Stimulated activated CD8-positive, alpha-beta memory T cell treated with anti-CD3 and anti-CD28 coated beads, Interleukin-4, amount 100 ng/mL, for 1 hour (primary cell): ENCODE data around the gene HEPACAM.

ENCODE experiments used
- DNase-seq, 2 donors: peaks; one replicate each; pipeline ENCODE4 v3.0.0-alpha.2; 2020; ENCODE audit warnings: low read depth in 2 of 2, low spot score in 1 of 2

HEPACAM gene

DNA sequence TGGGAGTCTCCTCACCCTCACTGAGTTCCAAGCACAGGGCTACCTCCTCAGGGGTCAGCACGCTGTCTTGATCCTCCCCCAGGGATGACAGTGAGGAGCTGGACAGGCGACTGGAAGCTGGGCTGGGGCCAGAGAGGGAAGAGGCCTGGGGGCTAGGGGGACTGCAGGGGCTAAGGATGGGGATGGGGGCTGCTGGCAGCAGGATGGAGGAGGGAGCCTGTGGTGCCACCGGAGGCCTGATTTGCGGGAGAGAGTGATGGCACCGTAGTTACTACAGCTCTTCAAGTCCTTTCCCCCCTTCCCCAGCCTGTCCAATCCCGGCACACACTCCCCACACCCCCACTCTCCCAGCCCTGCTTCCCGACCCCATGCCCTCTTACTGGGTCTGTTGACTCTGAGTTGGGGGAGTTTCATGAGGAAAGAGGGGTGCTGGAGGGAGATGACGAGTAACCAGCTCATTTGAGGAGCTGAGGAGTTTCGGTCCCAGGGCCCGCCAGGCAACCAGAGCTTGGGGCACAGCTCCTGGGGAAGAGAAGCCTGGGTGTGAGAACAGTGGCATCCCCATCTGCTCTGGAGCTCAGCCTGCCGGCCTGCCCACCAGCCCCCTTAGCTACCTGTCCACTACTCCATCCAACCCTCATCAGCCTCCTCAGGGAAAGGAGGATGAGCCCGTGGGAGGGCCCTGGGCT, 48.7 kb downstream of the HEPACAM start:
- DNase-seq, result no peak

DNA sequence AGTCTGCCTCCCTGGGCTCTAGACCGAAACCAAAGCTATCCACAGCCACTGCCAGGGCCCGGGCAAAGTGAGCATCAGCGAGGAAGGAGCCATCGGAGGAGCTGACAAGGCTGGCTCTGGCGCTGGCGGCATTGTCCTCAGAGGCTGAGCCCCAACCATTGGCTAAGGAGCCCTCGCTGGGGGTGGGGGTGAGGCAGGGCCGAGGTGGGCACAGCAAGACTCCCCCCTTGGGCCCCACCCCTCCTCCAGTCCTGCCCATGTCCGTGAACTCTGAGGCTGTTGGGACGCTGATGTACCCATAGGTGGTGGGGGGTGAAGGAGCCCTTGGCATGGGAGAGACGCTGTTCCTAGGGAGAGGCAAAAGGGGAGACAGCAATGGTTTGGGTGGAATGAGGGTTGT, 49.4 kb downstream of the HEPACAM start:
- no peak for DNase-seq

DNA sequence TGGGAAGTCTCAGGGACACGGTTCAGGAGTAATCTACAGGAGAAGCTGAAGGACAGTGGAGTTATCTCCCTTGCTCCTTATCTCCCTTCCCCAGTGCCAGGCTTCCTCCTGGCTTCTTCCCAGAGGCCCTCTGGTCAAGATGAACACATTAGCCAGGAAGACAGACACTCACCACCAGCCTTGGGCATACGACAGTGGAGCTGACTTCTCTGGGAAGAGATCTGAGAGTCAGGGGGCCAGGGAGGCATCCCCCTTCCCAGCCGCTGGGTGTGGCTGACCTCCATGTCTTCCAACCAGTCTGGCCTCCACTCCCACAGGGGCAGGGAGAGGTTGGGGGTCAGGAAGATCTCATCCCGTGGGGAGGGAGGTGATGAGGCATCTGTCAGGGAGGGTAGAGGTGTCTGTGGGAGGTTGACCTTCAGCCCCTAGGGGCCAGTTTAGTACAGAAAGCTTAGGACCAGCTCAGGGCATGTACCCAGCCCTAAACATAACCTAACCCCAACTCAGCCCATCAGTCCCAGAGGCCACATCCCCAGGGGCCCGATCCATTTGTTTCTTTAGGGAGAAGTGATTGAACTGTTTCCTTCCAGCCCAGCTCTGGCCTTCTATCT, 50.9 kb downstream of the HEPACAM start:
- no peak for DNase-seq

DNA sequence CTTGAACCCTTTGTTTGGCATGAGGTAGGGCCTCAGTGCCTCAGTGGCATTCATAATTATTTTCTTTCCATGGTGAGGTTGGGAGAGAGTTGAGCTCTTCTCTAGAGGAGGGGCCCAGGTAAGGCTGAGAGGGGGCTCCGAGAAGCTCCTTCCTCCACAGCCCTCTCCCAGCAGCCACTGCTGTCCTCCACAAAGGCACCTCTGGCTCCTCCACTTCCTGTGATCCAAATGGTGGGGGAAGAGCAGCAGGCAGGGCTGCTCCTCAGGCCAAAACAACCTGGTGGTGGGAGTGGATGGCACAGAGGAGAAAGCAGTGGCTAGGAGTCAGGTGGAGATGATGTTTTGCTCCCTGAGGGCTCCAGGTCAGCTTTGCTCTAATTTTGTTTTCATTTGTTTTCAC, 51.5 kb downstream of the HEPACAM start:
- no peak for DNase-seq

DNA sequence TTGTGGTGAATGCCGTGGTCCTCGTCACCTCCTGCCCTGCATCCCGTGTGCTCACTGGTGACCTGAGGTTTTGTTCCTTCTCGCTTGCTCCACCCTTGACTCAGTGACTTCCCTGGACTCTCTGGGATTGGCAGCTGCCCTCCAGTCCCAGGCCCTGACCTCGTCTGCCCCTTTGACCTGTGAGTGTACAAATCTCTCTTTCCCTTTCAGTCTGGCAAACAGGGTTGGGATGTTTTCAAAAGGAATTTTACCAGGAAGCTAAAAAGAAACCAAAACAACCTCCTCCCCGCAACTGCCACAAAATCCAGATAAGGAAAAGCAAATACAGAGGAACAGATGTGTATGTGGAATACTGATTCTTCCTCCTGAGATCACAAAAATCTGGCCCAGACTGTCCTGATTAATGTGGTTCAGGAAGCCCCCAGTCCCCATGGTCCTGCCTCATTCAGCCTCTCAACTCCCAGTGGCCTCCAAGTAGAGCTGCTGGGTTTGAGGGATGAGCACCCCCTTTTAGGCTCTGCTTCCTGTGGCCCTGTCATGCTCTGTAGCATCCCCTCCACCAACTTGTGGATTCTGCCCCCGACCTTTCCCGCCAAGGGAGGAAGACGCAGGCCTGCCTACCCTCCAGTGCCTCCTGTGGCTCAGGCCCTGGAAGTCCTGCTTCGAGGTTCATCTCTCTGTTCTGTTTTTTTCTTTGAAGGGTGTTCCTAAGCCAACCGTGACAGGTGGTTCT, 53.3 kb downstream of the HEPACAM start:
- no peak for DNase-seq

DNA sequence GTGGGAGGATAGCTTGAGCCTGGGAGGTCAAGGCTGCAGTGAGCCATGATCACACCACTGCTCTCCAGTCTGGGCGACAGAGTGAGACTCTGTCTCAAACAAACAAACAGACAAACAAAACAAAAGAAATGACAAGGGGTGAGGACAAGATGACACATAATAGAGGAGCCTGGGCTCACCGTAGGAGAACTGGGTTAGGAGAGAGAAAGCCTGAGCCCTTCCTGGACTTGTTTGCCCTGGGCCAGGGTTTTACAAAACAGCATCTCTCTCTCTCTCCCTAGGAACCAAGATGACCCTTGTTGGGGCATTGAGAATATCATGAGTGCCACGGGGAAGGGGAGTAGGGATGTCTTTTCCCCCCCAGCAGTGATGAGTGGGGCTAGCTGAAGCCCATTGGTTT, 54.9 kb downstream of the HEPACAM start:
- DNase-seq, result no peak

DNA sequence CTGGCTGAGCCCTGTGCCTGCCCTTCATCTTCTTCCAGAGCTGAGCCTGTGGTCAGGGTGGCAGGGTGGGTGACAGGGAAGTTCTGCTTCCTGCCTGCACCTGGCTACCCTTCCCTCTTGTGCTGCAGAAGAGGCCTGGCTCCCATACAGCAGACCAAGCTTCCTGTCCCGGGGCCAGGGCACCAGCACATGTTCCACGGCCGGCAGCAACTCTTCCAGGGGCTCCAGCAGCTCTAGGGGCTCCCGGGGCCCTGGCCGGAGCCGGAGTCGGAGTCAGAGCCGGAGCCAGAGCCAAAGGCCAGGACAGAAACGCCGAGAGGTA, 55.6 kb downstream of the HEPACAM start:
- DNase-seq, result no peak

DNA sequence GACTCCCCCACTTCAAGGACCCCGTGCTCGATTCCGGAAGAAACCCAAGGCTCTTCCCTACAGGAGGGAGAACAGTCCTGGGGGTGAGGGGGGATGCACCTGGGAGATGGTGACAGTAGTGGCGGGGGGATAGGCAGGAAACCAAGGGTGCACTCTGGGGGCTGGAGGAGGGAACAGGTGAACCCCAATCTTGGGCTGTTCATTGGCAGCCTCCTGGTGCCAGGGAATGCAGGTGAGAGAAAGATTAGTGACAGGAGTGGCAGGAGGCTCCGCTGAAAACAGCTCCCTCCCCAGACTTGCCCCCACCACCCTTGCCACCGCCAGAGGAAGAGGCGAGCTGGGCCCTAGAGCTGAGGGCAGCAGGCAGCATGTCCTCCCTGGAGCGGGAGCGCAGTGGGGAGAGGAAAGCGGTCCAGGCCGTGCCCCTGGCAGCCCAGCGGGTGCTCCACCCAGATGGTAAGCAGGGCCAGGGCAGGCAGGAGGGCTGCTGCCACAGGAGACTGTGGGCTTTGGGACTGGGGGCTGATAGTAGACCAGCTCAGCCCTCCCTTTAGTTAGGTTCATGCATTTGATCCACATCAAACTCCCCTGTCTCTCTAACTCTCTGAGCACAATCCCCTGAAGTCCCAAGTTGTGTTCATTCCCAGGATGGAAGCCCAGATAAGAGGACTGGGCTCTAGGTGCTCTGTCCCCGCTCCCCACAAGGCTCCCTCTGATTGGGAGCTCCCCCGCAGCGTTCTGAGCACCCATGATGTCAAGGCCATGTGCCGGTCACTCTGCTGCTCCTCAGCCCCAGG, 56.2 kb downstream of the HEPACAM start:
- no peak for DNase-seq

DNA sequence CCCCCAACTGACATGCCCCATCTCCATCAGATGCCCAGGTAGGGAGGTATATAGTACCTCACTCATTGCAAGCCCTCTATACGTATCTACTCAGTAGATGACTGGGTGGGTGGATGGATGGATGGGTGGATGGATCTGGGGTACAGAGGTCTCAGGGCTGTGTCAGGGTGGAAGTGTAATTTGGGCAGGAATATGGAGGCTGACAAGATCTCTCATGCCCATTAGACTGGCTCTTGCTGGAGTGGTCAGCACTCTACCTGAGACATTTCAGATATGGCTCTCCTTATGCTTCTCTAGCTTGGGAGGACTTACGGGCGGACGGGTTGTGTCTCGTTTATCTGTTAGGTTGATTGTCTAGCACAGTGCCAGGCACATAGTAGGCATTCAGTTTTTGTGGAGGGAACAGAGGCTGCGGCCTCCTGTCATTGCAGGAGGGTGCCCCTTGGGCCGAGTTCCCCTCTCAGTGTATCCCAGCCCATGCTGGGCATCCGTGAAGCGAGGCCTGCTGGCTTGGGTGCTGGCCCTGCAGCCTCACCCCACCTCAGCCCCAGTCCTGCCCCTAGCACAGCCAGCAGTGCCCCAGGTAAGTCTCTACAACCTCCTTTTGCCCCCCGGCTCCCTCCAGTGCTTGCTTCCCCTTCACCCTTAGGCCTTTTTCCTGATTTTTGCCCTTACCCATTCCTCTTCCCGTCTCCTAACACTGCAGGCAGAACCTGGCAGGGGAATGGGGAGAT, 56.9 kb downstream of the HEPACAM start:
- no peak for DNase-seq

DNA sequence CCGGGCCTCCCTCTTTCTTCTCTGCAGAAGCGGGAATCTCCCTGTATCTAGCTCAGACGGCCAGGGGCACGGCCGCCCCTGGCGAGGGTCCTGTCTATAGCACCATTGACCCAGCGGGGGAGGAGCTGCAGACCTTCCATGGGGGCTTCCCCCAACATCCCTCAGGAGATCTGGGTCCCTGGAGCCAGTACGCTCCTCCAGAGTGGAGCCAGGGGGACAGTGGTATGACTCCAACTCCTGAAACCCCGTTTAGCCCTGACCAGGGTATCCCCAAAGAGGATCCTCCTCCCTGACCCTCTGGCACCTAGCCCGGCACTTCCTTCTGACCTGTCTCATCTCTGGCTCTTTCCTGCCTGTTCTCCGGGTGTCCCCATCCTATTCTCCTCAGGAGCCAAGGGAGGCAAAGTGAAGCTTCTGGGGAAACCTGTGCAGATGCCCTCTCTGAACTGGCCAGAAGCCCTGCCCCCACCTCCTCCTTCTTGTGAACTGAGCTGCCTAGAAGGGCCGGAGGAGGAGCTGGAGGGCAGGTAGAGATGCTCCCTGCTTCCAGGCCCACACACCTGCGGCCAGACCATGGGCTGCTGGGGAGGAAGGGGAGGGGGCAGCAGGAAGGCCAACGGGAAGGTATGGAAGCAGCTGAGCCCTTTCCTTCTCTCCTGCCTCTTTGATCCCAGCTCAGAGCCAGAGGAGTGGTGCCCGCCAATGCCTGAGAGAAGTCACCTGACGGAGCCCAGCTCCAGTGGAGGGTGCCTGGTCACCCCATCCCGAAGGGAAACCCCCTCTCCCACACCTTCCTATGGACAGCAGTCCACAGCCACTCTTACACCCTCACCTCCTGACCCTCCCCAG, 57.7 kb downstream of the HEPACAM start:
- no peak for DNase-seq

DNA sequence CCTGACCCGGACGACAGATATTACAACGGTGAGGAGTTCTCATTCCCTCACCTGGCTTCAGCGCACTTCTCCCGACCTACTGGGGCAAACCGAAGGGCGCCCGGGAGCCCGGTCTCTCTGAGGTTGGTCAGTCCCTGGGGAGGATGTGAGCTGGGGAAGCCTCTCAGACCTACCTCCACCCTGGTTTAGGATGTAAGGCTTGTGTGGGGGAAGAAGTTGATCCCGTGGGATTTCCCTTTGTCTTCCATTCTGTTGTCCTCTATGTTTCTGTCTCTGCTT, 58.3 kb downstream of the HEPACAM start:
- no peak for DNase-seq

DNA sequence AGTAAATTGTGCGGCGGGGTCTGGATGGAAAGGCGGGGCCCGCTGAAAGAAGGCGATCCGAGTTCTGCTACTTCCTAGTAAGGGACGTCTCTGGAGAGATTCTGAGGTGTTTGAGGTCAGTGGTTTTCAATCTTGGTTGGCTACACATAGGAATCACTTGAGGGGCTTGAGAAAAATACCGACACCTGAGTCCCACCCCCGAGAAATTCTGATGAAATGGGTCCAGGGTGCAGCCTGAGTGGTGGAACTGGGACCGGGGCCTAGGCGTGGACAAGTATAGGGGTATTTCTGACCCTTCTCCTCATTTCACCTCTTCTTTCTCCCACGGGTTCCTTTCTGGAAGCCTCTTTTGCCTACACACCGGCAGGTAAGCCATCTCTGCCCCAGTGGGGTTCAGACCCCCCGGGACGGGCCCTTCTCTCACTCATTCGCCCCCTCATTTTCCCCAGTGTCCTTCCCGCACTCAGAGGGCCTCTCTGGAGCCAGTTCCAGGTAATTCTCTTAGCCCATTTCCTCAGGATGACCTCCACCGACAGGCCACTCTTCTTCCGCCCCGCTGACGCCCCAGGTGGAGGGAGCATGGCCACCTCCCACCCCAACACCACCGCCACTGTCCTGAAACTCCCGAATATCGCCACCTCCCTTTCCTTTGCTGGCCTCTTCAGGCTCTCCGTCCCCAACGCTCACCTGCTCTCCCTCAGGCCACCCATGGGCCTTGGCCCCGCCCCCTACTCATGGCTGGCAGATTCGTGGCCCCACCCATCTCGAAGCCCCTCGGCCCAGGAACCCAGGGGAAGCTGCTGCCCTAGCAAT, 58.8 kb downstream of the HEPACAM start:
- DNase-seq, result no peak

DNA sequence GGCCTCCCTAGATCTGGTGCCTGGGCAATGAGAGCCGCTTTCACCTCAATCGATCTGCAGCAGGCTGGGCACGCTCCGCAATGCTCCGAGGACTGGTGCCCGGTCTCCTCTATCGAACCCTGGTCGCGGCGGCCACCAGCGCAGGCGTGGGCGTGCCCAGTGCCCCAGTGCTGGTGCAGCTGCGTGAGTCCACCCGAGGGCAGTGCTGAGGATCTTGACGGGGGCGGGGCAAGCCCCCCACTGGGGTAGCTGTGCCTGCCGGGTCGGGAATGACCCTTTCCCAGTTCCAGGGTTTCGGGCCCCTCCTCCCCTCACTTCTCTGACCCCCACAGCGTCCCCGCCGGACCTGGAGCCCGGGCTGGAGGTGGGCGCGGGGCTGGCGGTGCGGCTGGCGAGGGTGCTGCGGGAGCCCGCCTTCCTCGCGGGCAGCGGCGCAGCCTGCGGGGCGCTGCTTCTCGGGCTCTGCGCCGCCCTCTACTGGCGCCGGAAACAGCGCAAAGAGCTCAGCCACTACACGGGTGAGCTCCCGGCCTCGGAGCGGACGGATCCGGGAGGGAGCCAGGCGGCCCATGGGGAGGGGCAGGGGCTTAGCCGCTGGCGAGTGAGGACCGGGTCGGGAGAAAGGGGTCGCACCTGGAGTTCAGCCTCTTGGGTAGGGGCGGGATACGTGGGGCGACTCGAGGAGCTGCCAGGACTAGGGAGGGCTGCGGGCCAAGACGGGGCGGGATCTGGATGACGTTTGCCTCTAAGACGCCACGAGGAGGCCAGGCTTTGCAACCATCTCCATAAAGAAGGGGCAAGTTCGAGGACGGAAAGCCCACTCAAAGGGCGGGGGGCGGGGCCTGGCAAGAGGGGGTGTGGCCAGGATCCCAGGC, 59.7 kb downstream of the HEPACAM start:
- peak; percentile 36 to 46 for DNase-seq

DNA sequence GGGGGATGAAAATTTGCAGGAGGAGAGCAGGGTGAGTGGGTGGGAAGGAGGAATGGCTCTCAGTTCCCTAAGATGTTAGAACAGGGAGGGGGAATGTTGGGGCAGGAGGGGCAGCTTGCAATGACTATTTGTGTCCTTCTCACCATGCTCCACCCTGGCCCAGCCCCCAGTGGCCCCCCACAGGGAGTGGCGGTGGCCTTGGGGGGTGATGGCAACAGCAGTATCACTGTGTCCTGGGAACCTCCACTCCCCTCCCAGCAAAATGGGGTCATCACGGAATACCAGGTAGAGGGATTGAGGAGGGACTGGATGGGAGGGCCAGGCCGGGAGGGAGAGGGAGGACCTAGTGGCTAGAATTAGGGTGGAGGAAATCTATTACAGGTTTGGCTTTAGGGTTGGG, 60.4 kb downstream of the HEPACAM start:
- no peak for DNase-seq

DNA sequence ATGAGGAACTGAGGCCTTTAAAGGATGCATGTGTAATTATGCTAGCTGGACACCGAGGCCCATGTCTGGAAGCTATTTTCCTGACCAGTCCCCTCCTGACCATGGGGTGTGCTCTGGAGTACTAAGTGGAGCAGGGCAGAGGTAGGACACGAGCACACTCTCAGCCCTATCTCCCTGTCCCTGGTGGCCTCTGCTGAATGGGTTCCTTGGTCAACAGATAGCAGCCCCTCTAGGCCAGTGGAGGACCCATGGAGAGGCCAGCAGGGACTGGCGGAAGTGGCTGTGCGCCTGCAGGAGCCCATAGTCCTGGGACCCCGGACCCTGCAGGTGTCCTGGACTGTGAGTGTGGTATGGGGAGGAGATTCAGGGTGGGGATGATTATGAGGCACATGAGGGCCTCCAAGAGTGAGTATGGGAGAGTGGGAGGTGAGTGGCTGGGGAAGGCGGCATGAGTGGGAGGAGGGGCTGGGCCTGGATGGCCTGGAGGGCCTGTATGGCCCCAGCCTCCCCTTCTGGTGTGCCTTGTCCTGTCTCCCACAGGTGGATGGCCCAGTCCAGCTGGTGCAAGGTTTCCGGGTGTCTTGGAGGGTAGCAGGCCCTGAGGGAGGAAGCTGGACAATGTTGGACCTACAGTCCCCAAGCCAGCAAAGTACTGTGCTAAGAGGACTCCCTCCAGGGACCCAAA, 61.1 kb downstream of the HEPACAM start:
- no peak for DNase-seq

DNA sequence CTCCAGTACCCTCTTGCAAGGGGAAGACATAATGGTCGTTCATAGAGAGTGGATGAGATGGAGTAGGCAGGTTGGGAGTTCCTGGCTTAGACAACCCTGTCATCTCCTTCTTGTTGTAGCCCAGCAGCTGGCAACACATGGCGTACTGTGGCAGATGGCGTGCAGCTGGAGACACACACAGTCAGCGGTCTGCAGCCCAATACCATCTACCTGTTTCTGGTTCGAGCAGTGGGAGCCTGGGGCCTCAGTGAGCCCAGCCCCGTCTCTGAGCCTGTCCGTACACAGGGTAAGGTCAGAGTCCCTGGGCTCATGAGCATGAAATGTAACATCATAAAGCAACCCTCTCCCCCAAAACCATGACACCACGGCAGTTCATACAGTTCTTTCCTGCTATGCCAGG, 61.9 kb downstream of the HEPACAM start:
- DNase-seq, result no peak

DNA sequence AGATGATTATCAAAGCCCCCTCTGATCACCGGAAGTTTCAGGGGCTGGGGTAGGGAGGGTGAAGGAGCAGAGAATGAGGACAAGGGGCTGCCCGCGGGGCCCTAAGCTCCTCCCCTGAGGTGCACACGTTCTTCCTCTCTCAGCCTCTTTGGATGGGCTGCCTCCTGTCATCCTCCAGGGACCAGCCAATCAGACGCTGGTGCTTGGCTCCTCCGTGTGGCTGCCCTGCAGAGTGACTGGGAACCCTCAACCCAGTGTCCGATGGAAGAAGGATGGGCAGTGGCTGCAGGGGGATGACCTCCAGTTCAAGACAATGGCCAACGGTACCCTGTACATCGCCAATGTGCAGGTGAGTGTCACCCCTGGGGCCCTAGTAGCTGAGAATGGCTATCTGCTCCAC, 63.1 kb downstream of the HEPACAM start:
- DNase-seq, result no peak

DNA sequence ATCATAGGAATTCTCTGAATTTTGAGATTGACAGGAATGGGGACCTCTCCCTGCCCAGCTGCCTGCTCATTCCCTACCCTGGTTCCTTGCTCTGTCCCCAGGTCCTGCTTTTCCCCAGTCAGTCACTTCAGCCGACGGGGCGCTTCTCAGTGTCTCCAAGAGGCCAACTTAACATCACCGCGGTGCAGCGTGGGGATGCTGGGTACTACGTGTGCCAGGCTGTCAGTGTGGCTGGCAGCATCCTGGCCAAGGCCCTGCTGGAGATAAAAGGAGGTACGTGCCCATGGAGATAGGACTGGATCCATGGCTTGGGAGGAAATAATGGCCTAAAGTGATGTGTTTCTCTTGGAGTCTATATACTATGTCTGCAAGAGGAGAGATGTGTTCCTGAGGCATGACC, 63.6 kb downstream of the HEPACAM start:
- DNase-seq, result no peak
